HTR-8/SVneo (cell line): ENCODE measurements around the gene DSCAM.

Experiments
- DNase-seq: peaks from one replicate; pipeline ENCODE4 v3.0.0; 2011; ENCODE audit warnings: low spot score, mixed read lengths; ENCODE audit not compliant: insufficient read length
- FAIRE-seq: peaks from 2 replicates; lab custom pipeline; 2011; peaks lifted over from hg19 to GRCh38; lab: Jason Lieb, UNC

DSCAM gene

GRCh38 chr21:40166291-40166843 is 680.6 kb downstream of the DSCAM start:
- FAIRE-seq: no peak
- DNase-seq: no peak

GRCh38 chr21:40165773-40166070 is 681.2 kb downstream of the DSCAM start:
- FAIRE-seq: no peak
- DNase-seq: no peak

- FAIRE-seq (no peak), DNase-seq (no peak)
These were observed 681.8 kb downstream of the DSCAM start for GRCh38 chr21:40164905-40165772.

GRCh38 chr21:40162075-40162474 is 684.9 kb downstream of the DSCAM start:
- FAIRE-seq (no peak), DNase-seq (no peak)

GRCh38 chr21:40160911-40161310 is 686.0 kb downstream of the DSCAM start:
- DNase-seq: no peak
- no peak for FAIRE-seq

GRCh38 chr21:40158366-40158765 is 688.6 kb downstream of the DSCAM start:
- no peak for DNase-seq
- no peak for FAIRE-seq

GRCh38 chr21:40155563-40155962 is 691.4 kb downstream of the DSCAM start:
- FAIRE-seq: no peak
- no peak for DNase-seq

GRCh38 chr21:40153351-40153750 is 693.6 kb downstream of the DSCAM start:
- no peak for DNase-seq

GRCh38 chr21:40152476-40152875 is 694.5 kb downstream of the DSCAM start:
- no peak for FAIRE-seq
- no peak for DNase-seq

More at GRCh38 chr21:40153351-40153750, 693.6 kb downstream of the DSCAM start:
- FAIRE-seq: no peak

- FAIRE-seq: no peak
- no peak for DNase-seq
These were observed 695.3 kb downstream of the DSCAM start for GRCh38 chr21:40151611-40152010.

GRCh38 chr21:40146216-40146837 is 700.6 kb downstream of the DSCAM start:
- FAIRE-seq (no peak), DNase-seq (no peak)

- DNase-seq: no peak
- FAIRE-seq: no peak
These were observed 703.0 kb downstream of the DSCAM start for GRCh38 chr21:40143822-40144525.

GRCh38 chr21:40141621-40142020 is 705.3 kb downstream of the DSCAM start:
- no peak for FAIRE-seq
- DNase-seq: no peak

- FAIRE-seq (no peak), DNase-seq (no peak)
These were observed 706.3 kb downstream of the DSCAM start for GRCh38 chr21:40140675-40141074.

GRCh38 chr21:40139636-40140035 is 707.3 kb downstream of the DSCAM start:
- no peak for DNase-seq
- FAIRE-seq: peak; percentile 96

GRCh38 chr21:40136571-40136970 is 710.4 kb downstream of the DSCAM start:
- FAIRE-seq (no peak), DNase-seq (no peak)

GRCh38 chr21:40134731-40135492 is 712.0 kb downstream of the DSCAM start:
- DNase-seq (no peak), FAIRE-seq (no peak)

- no peak for FAIRE-seq
- DNase-seq: no peak
These were observed 716.5 kb downstream of the DSCAM start for GRCh38 chr21:40130476-40130875.

GRCh38 chr21:40129809-40130208 is 717.1 kb downstream of the DSCAM start:
- FAIRE-seq: no peak
- DNase-seq: no peak

GRCh38 chr21:40128891-40129290 is 718.1 kb downstream of the DSCAM start:
- no peak for FAIRE-seq
- DNase-seq: no peak
